HFFc6 (cell line): ENCODE measurements around the gene RNF19B. TPM values are rescaled to one million over a fixed set of nuclear protein-coding genes. Genes with fewer than 3 reads are reported as not detected.

Experiments used
- DNase-seq: peaks from one replicate; pipeline ENCODE4 v3.0.0-alpha.2; 2018
- H3K27ac Mint-ChIP-seq: 2 replicates; pipeline ENCODE4 v1.8.0; 2020; ENCODE audit warnings: mild to moderate bottlenecking, mixed read lengths
- H3K27me3 Mint-ChIP-seq: 2 replicates; pipeline ENCODE4 v1.8.0; 2021; ENCODE audit warnings: mild to moderate bottlenecking, moderate library complexity, mixed read lengths; ENCODE audit not compliant: insufficient read depth
- H3K36me3 Mint-ChIP-seq: 2 replicates; pipeline ENCODE4 v1.8.0; 2021; ENCODE audit warnings: low read depth, mixed read lengths
- H3K4me1 Mint-ChIP-seq: 2 replicates; pipeline ENCODE4 v1.8.0; 2020; ENCODE audit warnings: low read depth, mixed read lengths
- H3K4me3 Mint-ChIP-seq: 2 replicates; pipeline ENCODE4 v1.8.0; 2020; ENCODE audit warnings: mild to moderate bottlenecking, moderate library complexity, mixed read lengths
- H3K9me3 Mint-ChIP-seq: 2 replicates; pipeline ENCODE4 v1.8.0; 2020; ENCODE audit warnings: mild to moderate bottlenecking, mixed read lengths
- CTCF ChIP-seq: fragments of 200-600 bp; sonication (generic); IDR thresholded peaks from 2 replicates; pipeline ENCODE4 v1.5.0; 2021; ENCODE audit warnings: antibody characterized with exemption, mild to moderate bottlenecking
- total RNA-seq, 6 experiments: library from RNA; stranded (reverse); fragmentation: NEBNext Ultra II Directional; extraction: Animal tissue kit (Norgen Biotek cat#: 25700); gene quantifications; 2 replicates in 1 of 6; 3 replicates in 5 of 6; pipeline ENCODE4 v1.2.3, GENCODE V29; 2021

RNF19B gene
- total RNA-seq, 6 experiments from 2014 or later = 9.4 to 10.6 (median 9.9) TPM

GRCh38 chr1:32891630-32892029 is 73.0 kb downstream of the RNF19B start:
- DNase-seq = no peak
- Mint-ChIP-seq H3K4me3 (no peak overlapping the region), H3K27ac (no peak overlapping the region), H3K9me3 (peaks cover 4% of the 10 kb centered on the region; the same call in 1 of the 2 replicates), H3K36me3 (peaks cover 4% of the 10 kb centered on the region; the same call in 1 of the 2 replicates), H3K4me1 (peaks cover 12% of the 10 kb centered on the region), H3K27me3 (peaks cover 13% of the 10 kb centered on the region)
- no peak for TF ChIP-seq CTCF

GRCh38 chr1:32891241-32891570 is 73.4 kb downstream of the RNF19B start:
- DNase-seq = no peak
- Mint-ChIP-seq H3K4me1 (peaks cover 12% of the 10 kb centered on the region), H3K27me3 (peaks cover 15% of the 10 kb centered on the region), H3K36me3 (peaks cover 4% of the 10 kb centered on the region; the same call in 1 of the 2 replicates), H3K4me3 (no peak overlapping the region), H3K27ac (no peak overlapping the region), H3K9me3 (peaks cover 4% of the 10 kb centered on the region; the same call in 1 of the 2 replicates)
- no peak for TF ChIP-seq CTCF

- no peak for TF ChIP-seq CTCF
- DNase-seq = no peak
- H3K4me1 Mint-ChIP-seq = peaks cover 12% of the 10 kb centered on the region
- H3K9me3 Mint-ChIP-seq = peaks cover 4% of the 10 kb centered on the region; the same call in 1 of the 2 replicates
- H3K27me3 Mint-ChIP-seq = peaks cover 17% of the 10 kb centered on the region
- H3K27ac Mint-ChIP-seq = no peak overlapping the region
- no peak overlapping the region for H3K4me3 Mint-ChIP-seq
- H3K36me3 Mint-ChIP-seq = peaks cover 4% of the 10 kb centered on the region; the same call in 1 of the 2 replicates
Observed at GRCh38 chr1:32890516-32891240, 73.9 kb downstream of the RNF19B start.

GRCh38 chr1:32889731-32890278 is 74.8 kb downstream of the RNF19B start:
- no peak for TF ChIP-seq CTCF
- no peak for DNase-seq
- Mint-ChIP-seq H3K36me3 (peaks cover 4% of the 10 kb centered on the region; the same call in 1 of the 2 replicates), H3K27me3 (peaks cover 26% of the 10 kb centered on the region), H3K9me3 (peaks cover 4% of the 10 kb centered on the region; the same call in 1 of the 2 replicates), H3K4me1 (peaks cover 12% of the 10 kb centered on the region), H3K4me3 (no peak overlapping the region), H3K27ac (no peak overlapping the region)

- Mint-ChIP-seq H3K4me3 (no peak overlapping the region), H3K27ac (no peak overlapping the region), H3K27me3 (peaks cover 32% of the 10 kb centered on the region), H3K9me3 (peaks cover 4% of the 10 kb centered on the region; the same call in 1 of the 2 replicates), H3K4me1 (peaks cover 12% of the 10 kb centered on the region), H3K36me3 (peaks cover 4% of the 10 kb centered on the region; the same call in 1 of the 2 replicates)
- TF ChIP-seq CTCF = no peak
- DNase-seq = no peak
Observed at GRCh38 chr1:32888677-32889420, 75.8 kb downstream of the RNF19B start.
